H9 (cell line): ENCODE results near the gene CALY. TPM values are rescaled to one million over a fixed set of nuclear protein-coding genes. Genes with fewer than 3 reads are reported as not detected.

ENCODE experiments used
- DNase-seq: peaks from one replicate; pipeline ENCODE4 v3.0.0-alpha.2; 2017
- H2AFZ ChIP-seq: one replicate; pipeline ENCODE4 v1.6.1; 2013; ENCODE audit warnings: mild to moderate bottlenecking, low read length, control low read depth, moderate library complexity
- H2AK5ac ChIP-seq: 2 replicates; pipeline ENCODE4 v1.6.1; 2013; ENCODE audit warnings: low read length, control low read depth, mixed read lengths; ENCODE audit not compliant: insufficient read length
- H2BK120ac ChIP-seq: one replicate; pipeline ENCODE4 v1.6.1; 2013; ENCODE audit warnings: low read depth, mild to moderate bottlenecking, low read length, control low read depth, inconsistent platforms; ENCODE audit not compliant: poor library complexity, severe bottlenecking
- H2BK12ac ChIP-seq: 2 replicates; pipeline ENCODE4 v1.6.1; 2013; ENCODE audit warnings: low read length, control low read depth, mixed read lengths, low read depth; ENCODE audit not compliant: insufficient read length
- H2BK15ac ChIP-seq: 2 replicates; pipeline ENCODE4 v1.6.1; 2013; ENCODE audit warnings: low read depth, low read length, control low read depth
- H2BK20ac ChIP-seq: one replicate; pipeline ENCODE4 v1.6.1; 2013; ENCODE audit warnings: low read depth, mild to moderate bottlenecking, low read length, control low read depth, inconsistent platforms; ENCODE audit not compliant: poor library complexity, severe bottlenecking
- H2BK5ac ChIP-seq: 2 replicates; pipeline ENCODE4 v1.6.1; 2013; ENCODE audit warnings: low read length, control low read depth, mixed read lengths; ENCODE audit not compliant: insufficient read length
- H3K14ac ChIP-seq: 2 replicates; pipeline ENCODE4 v1.6.1; 2013; ENCODE audit warnings: low read length, control low read depth; ENCODE audit not compliant: insufficient read depth
- H3K18ac ChIP-seq: 2 replicates; pipeline ENCODE4 v1.6.1; 2013; ENCODE audit warnings: low read depth, mild to moderate bottlenecking, mixed read lengths, low read length, control low read depth; ENCODE audit not compliant: insufficient read length
- H3K23ac ChIP-seq: 2 replicates; pipeline ENCODE4 v1.6.1; 2013; ENCODE audit warnings: low read length, control low read depth, mixed read lengths, low read depth; ENCODE audit not compliant: insufficient read length
- H3K23me2 ChIP-seq: 2 replicates; pipeline ENCODE4 v1.6.1; 2013; ENCODE audit warnings: low read depth, mild to moderate bottlenecking, mixed read lengths, low read length, control low read depth; ENCODE audit not compliant: insufficient read length, poor library complexity, severe bottlenecking
- H3K27ac ChIP-seq: 2 replicates; pipeline ENCODE4 v1.5.1; 2013; ENCODE audit warnings: low read length, control low read depth, mixed read lengths, low read depth; ENCODE audit not compliant: insufficient read length
- H3K27me3 ChIP-seq: 2 replicates; pipeline ENCODE4 v1.6.1; 2013; ENCODE audit warnings: low read length, control low read depth, inconsistent platforms; ENCODE audit not compliant: insufficient read depth
- H3K4ac ChIP-seq: 2 replicates; pipeline ENCODE4 v1.6.1; 2013; ENCODE audit warnings: low read depth, mild to moderate bottlenecking, control low read depth, inconsistent platforms, low read length, moderate library complexity
- H3K4me1 ChIP-seq: 2 replicates; pipeline ENCODE4 v1.6.1; 2013; ENCODE audit warnings: low read length, control low read depth, inconsistent platforms; ENCODE audit not compliant: insufficient read depth
- H3K4me2 ChIP-seq: 2 replicates; pipeline ENCODE4 v1.6.1; 2013; ENCODE audit warnings: low read length, control low read depth, mixed read lengths; ENCODE audit not compliant: insufficient read length, insufficient read depth
- H3K56ac ChIP-seq: 2 replicates; pipeline ENCODE4 v1.6.1; 2013; ENCODE audit warnings: low read depth, mild to moderate bottlenecking, mixed read lengths, low read length, control low read depth; ENCODE audit not compliant: insufficient read length
- H3K79me1 ChIP-seq: 2 replicates; pipeline ENCODE4 v1.6.1; 2013; ENCODE audit warnings: low read depth, mild to moderate bottlenecking, moderate library complexity, low read length, control low read depth, inconsistent platforms; ENCODE audit not compliant: insufficient read depth, poor library complexity, severe bottlenecking
- H3K79me2 ChIP-seq: 2 replicates; pipeline ENCODE4 v1.6.1; 2013; ENCODE audit warnings: low read length, control low read depth, inconsistent platforms; ENCODE audit not compliant: insufficient read depth
- H3K9ac ChIP-seq: 2 replicates; pipeline ENCODE4 v1.6.1; 2013; ENCODE audit warnings: low read length, control low read depth, mixed read lengths; ENCODE audit not compliant: insufficient read length; ENCODE audit errors: extremely low read depth
- H3K9me3 ChIP-seq: one replicate; pipeline ENCODE4 v1.6.1; 2013; ENCODE audit warnings: low read depth, low read length, inconsistent platforms; ENCODE audit not compliant: control insufficient read depth
- H3T11ph ChIP-seq: one replicate; pipeline ENCODE4 v1.6.1; 2013; ENCODE audit warnings: mild to moderate bottlenecking, low read length, control low read depth, inconsistent platforms
- H4K20me1 ChIP-seq: one replicate; pipeline ENCODE4 v1.6.1; 2013; ENCODE audit not compliant: control insufficient read depth, insufficient read length, insufficient read depth
- H4K5ac ChIP-seq: 2 replicates; pipeline ENCODE4 v1.6.1; 2013; ENCODE audit warnings: low read depth, mild to moderate bottlenecking, mixed read lengths, low read length, control low read depth; ENCODE audit not compliant: insufficient read length
- H4K8ac ChIP-seq: replicated peaks from 2 replicates; pipeline ENCODE4 v1.6.1; 2013; ENCODE audit warnings: low read length, control low read depth, mixed read lengths, low read depth; ENCODE audit not compliant: insufficient read length
- H4K91ac ChIP-seq: 2 replicates; pipeline ENCODE4 v1.6.1; 2013; ENCODE audit warnings: low read depth, mild to moderate bottlenecking, moderate library complexity, mixed read lengths, low read length, control low read depth; ENCODE audit not compliant: insufficient read length
- H3K27ac Mint-ChIP-seq, 3 experiments: 2 replicates in 2 of 3; 3 replicates in 1 of 3; pipeline ENCODE4 v1.8.0; 2020 to 2021; ENCODE audit warnings: mixed read lengths in 3 of 3, mild to moderate bottlenecking in 1 of 3, moderate library complexity in 1 of 3
- H3K27me3 Mint-ChIP-seq: 2 replicates; pipeline ENCODE4 v1.8.0; 2021; ENCODE audit warnings: low read depth, mild to moderate bottlenecking, moderate library complexity, mixed read lengths
- H3K36me3 Mint-ChIP-seq, 3 experiments: 2 replicates in 2 of 3; 3 replicates in 1 of 3; pipeline ENCODE4 v1.8.0; 2020 to 2021; ENCODE audit warnings: low read depth in 3 of 3, mixed read lengths in 3 of 3; ENCODE audit not compliant: insufficient read depth in 1 of 3
- H3K4me1 Mint-ChIP-seq, 2 experiments: 2 replicates each; pipeline ENCODE4 v1.8.0; 2020; ENCODE audit warnings: mixed read lengths in 2 of 2
- H3K4me3 Mint-ChIP-seq, 2 experiments: 2 replicates in 1 of 2; 3 replicates in 1 of 2; pipeline ENCODE4 v1.8.0; 2020 to 2021; ENCODE audit warnings: mild to moderate bottlenecking in 2 of 2, mixed read lengths in 2 of 2, moderate library complexity in 1 of 2
- H3K9me3 Mint-ChIP-seq, 2 experiments: 2 replicates in 1 of 2; 3 replicates in 1 of 2; pipeline ENCODE4 v1.8.0; 2020; ENCODE audit warnings: mild to moderate bottlenecking in 2 of 2, mixed read lengths in 2 of 2, moderate library complexity in 1 of 2
- CTCF ChIP-seq: fragments of 200-600 bp; sonication (generic); conservative IDR thresholded peaks from 3 replicates; pipeline ENCODE4 v1.8.0; 2021; ENCODE audit warnings: antibody characterized with exemption, mild to moderate bottlenecking
- WGBS: extraction: QIAGEN DNeasy Blood & Tissue Kit; methylation state at CpG from one replicate; pipeline ENCODE4 v1.1.7; 2013; ENCODE audit warnings: missing lambda C conversion rate, low lambda C conversion rate, mixed read lengths; ENCODE audit not compliant: insufficient read length; ENCODE audit errors: extremely low coverage; 5-methylcytosine and 5-hydroxymethylcytosine counted together
- total RNA-seq: library from RNA; stranded (reverse); gene quantifications from 2 replicates; pipeline ENCODE4 v1.2.1, GENCODE V29; 2021

CALY gene
- total RNA-seq, 1 experiment from 2014 or later, result 2.9 TPM

- no peak for DNase-seq
- no peaks in the 10 kb centered on the region for H4K20me1 ChIP-seq
- no peak overlapping the region for H2BK20ac ChIP-seq
- no peak overlapping the region for H4K8ac ChIP-seq
- no peak for TF ChIP-seq CTCF
- no peaks in the 10 kb centered on the region for H3K79me2 ChIP-seq
- H3K4me2 ChIP-seq, result no peak overlapping the region
- no peak overlapping the region for H4K91ac ChIP-seq
- H3K56ac ChIP-seq, result no peak overlapping the region
- H2AK5ac ChIP-seq, result no peak overlapping the region
- H4K5ac ChIP-seq, result no peak overlapping the region
- Mint-ChIP-seq H3K9me3 (peaks cover 4 to 5% of the 10 kb centered on the region in 2 experiments; a peak in 4 of 5 replicates), H3K27ac (no peak overlapping the region), H3K27me3 (peaks cover 21% of the 10 kb centered on the region), H3K4me1 (peaks cover 0 to 9% of the 10 kb centered on the region in 2 experiments; a peak in 1 of 4 replicates), H3K36me3 (peaks cover 2 to 22% (median 19%) of the 10 kb centered on the region in 3 experiments; a peak in 6 of 7 replicates), H3K4me3 (no peak overlapping the region)
- H3K27ac ChIP-seq, result no peak overlapping the region
- H2BK15ac ChIP-seq, result no peak overlapping the region
- no peaks in the 10 kb centered on the region for H3K9me3 ChIP-seq
- H3T11ph ChIP-seq, result no peak overlapping the region
- H2BK12ac ChIP-seq, result no peak overlapping the region
- no peak overlapping the region for H3K4ac ChIP-seq
- no peak overlapping the region for H3K18ac ChIP-seq
- no peak overlapping the region for H2BK120ac ChIP-seq
- H3K9ac ChIP-seq, result no peak overlapping the region
- H2AFZ ChIP-seq, result no peak overlapping the region
- no peak overlapping the region for H3K23ac ChIP-seq
- no peak overlapping the region for H3K14ac ChIP-seq
- peaks cover 4% of the 10 kb centered on the region; the same call in 1 of the 2 replicates for H3K27me3 ChIP-seq
- H3K23me2 ChIP-seq, result no peaks in the 10 kb centered on the region
- no peaks in the 10 kb centered on the region for H3K79me1 ChIP-seq
- H2BK5ac ChIP-seq, result no peak overlapping the region
- WGBS, result no CpG with 5 or more reads among the region's 5 CpGs
- H3K4me1 ChIP-seq, result no peaks in the 10 kb centered on the region
These were observed 20.8 kb downstream of the CALY start for GRCh38 chr10:133315847-133316246.
